ENCODE results near the gene DDAH1.

DDAH1 gene

DNA sequence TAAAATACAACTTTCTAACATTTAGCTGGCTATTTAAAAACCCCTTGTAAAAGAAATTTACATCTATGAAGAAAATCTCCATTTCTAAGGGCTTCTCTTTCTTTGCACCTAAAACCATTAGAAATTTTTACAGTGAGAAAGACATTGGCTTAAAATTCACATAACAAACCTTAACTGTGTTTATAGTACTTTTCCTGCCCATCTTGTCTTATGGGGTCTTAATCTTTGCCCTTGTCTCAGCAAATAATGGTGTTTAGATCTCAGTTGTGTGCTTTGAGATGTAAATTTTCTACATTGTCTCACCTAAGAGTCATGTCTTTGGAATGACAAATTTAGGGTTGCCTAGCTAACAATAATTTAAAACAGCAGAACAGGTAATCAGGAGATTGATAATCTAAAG lies 71.5 kb downstream of the DDAH1 start:
- DNase-seq (ENCODE audit: low spot score) = no peak

DNA sequence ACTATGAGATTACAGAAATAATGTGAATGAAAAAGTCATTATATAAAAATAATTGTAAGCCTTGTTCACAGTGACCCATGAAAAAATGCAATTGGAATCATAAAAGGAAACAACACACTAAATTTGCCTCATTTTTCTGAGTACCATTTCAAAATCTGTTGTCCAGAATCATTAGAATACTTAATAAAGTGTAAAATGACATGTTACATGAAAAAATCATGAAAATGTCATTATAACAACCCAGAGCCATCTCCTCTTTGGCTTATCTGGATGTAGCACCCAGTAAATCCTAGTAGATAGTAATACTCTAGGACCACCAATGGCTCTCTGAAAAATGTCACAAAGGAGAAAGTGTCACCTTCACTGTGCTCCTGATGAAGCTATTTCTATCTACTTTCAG lies 76.5 kb downstream of the DDAH1 start:
- DNase-seq (ENCODE audit: low spot score) = no peak

DNA sequence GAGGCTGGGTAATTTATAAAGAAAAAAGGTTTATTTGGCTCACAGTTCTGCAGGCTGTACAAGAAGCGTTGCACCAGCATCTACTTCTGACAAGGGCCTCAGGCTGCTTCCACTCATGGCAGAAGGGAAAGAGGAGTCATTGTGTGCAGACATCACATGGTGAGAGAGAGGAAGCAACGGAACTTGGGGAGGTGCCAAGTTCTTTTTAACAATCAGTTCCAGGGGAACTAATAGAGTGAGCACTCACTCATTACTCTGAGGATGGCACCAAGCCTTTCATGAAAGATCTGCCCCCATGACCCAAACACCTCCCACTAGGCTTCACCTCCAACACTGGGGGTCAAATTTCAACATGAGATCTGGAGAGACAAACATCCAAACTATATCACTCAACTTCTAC lies 77.2 kb downstream of the DDAH1 start:
- no peak for DNase-seq (ENCODE audit: low spot score)

DNA sequence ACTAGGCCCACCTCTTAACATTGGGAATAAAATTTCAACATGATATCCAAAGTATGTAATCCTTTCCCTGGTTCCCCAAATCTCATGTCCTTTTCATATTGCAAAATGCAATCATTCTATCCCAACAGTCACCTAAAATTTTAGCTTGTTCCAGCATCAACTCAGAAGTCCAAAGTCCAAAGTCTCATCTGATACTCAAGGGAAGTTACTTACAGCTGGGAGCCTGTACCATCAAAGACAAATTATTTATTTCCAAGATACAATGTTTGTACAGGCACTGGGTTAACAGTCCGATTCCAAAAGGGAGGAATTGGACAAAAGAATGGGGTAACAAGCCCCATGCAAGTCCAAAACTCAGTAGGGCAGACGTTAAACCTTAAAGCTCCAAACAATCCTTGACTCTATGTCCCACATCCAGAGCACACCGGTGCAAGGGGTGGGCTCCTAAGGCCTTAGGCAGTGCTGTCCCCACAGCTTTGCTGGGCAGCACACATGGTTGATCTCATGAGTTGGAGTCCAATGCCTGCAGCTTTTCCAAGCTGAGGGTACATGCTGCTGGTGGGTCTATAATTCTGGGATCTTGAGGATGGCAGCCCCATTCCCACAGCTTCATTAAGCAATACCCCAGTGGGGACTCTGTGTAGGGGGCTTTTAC lies 78.8 kb downstream of the DDAH1 start:
- no peak for DNase-seq (ENCODE audit: low spot score)

DNA sequence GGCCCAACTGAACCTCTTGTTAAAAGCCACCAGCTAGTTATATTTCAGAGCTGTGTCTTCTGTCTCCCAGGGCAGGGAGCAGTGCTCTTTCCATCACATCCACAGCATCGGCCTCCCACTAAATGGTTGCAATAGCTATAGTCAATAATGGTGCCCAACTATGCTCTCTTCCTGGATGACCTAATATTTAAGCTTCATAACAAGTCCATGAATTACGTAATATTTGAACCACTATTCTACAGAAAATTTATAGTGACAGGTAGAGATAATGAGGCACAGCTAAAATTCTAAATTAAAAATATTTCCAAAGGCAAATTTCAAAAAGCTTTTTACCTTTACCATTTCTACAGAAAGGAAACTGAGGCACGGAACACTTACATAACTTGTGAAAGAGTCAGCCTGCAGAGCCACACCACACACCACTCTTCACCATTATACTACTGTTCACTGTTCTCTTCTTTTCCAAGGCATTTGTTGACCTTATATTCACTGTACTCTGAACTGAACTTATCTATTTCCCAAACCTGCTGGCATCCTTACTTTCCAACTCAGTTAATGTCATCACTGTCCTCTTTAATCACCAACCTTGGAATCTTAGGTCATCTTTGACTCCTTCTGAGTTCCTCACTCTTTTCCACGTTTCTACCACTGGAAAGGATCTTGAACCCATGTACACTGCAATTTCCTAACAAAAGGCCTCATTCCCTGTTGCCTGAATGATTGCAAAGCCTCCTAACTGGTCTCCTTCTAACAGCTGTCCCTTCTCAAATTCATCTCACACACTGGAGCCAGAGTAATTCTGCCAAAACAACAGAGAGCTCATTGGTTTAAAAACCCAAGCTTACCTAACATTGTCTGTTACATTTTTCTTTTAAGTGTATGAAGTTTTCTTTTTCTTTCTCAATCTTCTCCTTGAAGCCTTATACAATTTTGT lies 85.5 kb downstream of the DDAH1 start:
- no peak for DNase-seq (ENCODE audit: low spot score)

DNA sequence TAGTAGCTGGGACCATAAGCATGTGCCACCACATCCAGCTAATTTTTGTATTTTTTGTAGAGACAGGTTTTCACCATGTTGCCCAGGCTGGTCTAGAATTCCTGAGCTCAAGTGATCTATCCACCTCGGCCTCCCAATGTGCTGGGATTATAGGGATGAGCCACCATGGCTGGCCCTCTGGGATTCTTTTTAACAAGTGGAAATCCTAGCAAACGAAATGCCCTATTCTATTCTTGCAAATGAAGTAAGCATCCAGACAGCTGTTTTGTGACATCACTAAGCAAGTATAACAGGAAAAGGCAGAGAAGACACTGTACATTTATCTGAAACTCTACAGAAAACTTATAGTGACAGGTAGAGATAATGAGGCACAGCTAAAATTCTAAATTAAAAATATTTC lies 86.4 kb downstream of the DDAH1 start:
- no peak for DNase-seq (ENCODE audit: low spot score)

DNA sequence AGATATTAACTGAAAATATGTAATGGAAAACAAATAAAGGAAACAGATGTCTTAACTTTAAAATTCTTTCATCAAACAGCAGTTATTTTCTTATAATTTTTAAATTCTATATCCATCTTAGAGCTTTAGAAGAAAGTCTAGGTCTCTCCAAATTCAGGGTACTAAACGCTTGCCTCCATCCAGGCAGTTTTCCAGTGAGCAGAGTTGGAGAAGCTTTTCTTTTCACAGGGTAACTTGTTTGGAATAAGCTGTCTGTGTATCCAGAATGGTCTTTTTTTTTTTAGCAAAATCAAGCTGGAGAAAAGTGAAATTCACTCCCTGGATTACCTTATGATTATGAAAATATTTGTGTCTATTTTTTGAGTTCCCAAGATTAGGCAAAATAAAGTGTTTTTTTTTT lies 88.6 kb downstream of the DDAH1 start:
- peak; percentile 31 for DNase-seq (ENCODE audit: low spot score)

DNA sequence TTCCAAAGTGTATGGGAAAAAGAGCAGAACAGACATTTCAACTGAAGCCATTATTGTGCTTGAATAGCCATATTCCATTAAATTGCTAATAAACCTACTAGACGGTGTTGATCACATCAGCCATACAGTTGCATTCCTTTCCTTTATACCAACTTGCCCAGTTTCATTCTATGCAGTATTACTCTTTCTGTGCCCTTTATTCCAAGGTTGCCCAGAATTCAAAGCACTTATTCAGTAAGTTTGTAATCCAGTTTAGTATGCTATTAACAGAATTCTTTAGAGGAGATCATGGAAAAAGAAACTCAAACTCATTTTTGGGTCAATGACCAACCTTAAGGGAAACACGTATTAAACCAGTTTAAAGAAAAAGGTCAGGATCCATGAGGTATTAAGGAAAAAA lies 89.5 kb downstream of the DDAH1 start:
- DNase-seq (ENCODE audit: low spot score) = no peak

DNA sequence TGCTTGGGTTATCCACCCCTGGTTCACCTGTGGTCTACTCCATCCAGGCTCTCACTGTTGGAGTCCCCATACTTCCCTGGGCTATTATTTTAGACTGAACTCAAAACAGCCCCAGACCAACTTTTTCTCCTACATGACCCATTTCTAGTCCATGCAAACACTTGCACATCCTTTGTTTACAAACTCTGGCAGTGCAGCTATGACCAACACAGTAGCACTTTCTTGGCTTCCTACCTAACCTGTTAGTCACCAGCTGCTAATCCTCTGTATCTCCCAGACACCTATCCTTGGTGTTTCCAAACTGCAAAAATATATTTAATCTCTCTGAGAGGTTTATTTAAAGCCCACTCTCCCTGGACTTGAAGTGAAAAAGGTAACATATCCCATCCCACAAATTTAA lies 90.8 kb downstream of the DDAH1 start:
- no peak for DNase-seq (ENCODE audit: low spot score)

DNA sequence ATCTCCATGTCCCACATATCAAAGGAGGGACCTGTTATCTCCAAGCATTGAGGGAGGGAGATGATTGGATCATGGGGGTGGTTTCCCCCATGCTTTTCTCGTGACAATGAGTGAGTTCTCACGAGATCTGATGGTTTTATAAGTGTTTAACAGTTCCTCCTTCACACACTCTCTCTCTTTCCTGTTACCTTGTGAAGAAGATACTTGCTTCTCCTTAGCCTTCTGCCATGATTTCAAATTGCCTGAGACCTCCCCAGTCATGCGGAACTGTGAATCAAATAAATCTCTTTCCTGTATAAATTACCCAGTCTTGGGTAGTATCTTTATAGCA lies 91.6 kb downstream of the DDAH1 start:
- DNase-seq (ENCODE audit: low spot score) = no peak

DNA sequence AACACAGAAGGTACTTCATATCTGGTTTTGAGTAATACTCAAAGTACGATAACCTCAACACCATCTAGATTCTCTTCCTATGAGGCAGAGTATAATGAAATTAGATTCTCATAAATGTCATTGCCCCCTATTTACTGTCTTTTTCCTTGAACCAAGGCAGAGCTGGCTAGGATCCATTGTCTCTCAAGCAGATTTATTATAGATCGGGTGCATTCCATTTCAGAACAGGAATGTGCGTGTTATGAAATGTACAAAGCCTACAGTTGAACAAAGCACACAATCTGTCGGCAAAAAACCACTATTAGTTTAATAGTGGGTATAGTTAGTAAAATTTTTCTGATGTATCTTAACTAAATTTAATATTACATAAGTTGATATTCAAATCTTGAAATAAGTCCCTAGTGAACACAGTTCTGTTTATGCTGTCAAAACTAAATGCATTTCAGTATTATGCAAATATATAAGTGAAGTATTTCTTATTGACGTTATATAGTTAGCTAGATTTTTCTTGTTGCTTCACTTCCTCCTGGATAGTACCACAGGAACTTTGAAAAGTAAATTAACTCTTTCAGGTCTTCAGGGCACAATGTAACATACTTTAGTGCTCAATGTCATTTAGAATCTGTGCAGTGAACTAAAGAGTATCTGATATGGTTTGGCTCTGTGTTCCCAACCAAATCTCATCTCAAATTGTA lies 92.1 kb downstream of the DDAH1 start:
- no peak for DNase-seq (ENCODE audit: low spot score)

DNA sequence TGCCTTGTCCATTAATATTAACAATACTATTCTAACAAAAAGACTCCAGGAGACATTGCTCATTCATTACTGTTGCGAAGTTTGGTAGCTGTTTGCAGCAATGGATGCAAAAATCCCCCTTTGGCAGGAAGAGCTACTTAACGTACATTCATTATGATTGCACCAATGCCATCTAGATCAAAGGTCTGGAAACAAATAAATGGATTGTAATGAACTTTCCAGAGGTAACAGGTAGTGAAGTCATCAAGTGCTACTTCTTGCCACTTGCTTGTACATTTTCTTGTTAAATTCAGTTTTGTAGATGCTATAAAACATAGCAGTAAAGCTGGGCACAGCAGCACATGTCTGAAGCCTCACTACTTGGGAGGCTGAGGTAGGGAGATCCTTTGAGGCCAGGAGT lies 93.9 kb downstream of the DDAH1 start:
- no peak for DNase-seq (ENCODE audit: low spot score)

DNA sequence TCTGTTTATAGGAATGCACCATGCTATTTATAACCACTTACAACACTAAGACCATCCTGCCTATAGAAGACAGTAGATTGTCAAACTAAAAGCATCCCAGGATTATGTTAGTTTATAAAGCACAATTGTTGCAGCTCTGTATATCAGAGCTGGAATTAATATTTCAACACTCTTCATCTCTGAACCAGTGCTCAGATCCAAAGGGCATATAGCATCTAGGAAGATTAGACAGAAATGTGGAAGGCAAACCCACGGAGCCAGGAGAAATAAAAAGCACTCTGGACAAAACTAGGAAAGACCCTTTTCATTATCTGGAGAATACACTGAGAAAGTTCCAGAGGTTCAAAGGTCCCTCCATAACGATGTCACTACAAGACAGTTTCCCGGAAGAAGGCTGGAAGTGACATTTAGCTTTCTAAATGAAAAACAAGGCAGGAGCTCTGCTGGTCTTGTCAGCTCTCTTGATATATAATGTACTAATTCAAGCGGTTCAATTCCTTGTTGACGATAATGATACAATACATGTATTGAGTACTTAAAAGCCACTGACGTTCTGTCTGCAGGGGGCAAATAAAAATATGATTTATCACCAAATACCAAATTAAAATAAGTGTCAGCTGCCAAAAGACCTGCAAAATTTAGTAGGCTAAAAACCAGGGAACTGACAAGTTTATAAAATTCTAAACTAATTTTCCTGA lies 96.7 kb downstream of the DDAH1 start:
- no peak for DNase-seq (ENCODE audit: low spot score)

DNA sequence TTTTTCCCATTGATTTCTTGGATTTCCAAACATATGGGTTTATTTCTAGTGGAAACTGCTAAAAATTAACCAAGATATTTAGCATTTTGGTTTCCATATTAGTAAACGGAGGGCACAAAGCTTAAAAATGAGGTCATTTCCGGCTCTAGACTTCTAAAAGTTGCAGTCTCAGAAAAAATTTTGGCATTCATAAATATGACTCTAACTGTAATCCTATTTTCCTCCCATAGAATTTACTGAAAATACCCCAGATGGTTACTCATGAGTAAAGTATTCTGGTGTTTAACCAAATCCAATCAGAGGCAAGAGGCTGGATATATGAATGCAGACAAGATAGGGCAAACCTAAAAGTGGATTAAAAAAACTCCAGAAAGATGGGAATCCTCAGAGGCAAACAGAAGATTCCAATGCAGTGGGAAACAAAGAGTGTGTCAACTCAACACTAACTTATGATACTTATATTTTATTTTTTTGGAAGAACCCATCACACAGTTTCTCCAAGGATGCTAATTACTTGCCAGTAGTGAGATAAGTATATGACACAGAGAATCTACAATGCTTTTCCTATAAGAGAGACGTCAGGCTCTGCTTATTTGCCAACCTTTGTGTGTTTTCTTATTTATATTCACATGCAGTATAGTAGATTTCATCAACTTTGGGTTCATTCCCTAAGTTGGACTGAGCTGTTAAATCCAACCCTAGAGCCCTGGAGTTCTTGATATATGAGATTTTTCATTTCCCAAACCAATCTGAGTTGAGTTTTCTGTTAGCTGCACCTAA lies 98.4 kb downstream of the DDAH1 start:
- DNase-seq (ENCODE audit: low spot score) = no peak

DNA sequence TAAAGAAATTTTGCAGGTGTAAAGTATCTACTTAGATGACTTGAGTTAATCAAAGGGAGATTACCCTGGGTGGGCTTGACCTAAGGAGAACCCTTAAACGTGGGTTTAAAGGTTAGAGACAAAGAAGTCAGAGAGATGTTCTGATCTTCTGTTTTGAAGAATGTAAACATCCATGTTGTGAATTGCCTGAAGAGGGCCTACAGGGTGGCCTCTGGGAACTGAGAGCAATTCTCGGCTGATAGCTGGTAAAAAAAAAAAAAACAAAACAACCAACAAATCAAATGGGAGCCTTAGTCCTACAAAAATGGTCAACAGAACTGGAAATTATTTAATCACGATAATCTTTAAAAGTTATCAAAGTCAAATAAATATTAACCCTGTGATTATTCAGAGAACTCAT lies 99.1 kb downstream of the DDAH1 start:
- no peak for DNase-seq (ENCODE audit: low spot score)

DNA sequence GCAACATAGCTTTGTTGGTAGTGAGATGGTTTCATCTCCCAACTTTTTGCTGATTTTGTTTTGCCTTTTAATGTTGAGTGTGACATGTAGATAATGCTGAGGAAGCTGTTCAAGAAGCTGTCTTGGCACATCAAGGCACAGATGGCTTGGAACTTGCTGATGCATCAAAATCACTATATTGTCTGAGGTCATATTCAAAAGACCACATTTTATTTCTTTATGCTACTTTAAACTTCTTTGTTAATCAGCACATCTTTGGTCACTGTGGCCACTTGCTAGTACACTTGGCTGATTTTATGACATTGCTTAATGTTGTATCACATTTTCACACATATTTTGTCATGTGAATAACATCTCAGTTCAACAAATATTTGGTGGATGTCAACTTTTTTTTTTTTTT lies 101.4 kb downstream of the DDAH1 start:
- DNase-seq (ENCODE audit: low spot score) = no peak

DNA sequence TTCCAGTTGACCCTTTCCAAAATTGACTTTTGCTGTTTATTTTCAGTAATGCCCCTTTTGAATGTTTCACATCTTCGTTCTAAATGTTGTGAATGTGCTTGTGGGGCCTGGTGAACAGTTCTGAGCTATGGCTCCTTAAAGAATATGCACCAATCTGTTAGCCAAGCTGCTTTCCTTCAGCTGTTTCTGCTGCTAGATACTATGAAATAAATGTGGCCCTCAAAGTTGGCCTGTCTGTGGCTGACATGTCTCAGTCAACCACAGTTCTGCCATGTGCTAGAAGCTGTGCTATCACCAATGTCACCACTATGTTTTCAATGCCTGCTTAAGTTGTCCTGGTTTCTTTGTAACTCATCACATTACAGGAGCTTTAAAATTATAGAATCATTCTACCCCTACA lies 101.9 kb downstream of the DDAH1 start:
- no peak for DNase-seq (ENCODE audit: low spot score)

DNA sequence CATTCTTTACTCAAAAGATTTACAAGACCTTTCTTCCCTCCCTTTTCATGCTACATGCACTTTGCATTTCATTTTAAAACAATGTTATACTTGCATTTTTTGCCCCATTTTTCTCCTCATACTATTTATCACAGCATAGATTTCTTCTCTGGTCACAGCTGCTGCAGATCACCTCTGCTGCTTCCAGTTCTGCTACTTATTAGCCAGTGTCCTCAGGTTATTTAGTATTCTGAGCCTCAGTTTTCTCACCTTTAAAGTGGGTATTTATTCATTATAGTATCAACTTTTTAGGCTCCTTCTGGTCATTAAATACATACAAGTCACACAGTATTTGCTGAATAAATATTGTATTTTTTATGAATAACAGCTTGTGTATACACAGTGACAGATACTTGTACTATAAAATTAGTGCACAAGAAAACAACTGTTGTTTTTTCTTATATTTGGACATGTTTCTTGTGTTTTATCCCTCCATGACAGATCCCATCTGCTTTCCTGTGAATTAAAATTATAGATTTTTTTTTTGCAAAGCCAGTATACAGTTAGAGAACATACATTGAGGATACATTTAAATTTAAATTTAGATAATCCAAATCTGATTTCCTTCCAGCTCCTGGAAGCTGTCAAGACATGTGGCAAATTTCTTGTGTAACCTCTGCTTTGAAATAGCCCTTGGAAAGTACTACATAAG lies 103.2 kb downstream of the DDAH1 start:
- no peak for DNase-seq (ENCODE audit: low spot score)

DNA sequence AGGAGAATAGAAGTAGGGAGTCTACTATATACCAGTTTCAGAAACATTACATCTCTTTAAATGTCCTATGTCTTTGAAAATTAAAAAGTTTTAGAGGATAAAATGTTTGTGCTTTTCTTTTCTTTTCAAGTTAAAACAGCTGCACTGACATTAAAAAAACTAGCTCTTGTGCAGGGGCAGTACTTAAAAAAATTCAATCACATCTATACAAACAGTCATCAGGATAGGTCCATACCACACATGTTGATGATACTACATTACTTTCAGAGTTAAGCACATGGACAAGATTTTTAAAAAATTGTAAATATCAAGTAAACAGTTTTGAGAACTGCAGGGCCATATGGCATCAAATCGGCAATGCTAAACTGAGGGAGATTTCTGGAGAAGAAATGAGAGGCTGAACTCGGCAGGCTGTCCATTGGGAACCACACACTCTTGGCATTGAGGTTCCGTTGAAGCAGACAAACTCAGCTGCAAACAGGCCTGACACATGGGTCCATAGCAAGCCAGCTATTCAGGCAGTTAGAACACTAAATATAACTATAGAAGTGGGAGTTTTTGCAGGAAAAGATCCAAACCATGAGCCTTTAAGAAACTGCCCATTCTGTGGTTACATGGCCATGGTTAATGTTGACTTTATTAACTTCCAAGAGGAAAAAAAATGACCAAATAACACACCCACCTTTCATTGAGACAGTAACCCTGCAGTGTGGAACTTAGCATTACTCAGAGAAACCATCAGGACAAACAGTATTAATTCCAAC lies 104.0 kb downstream of the DDAH1 start:
- no peak for DNase-seq (ENCODE audit: low spot score)
